Mesendoderm (in vitro differentiated cells): ENCODE measurements around the gene MFAP3L.

Source experiments
- DNase-seq: peaks from one replicate; pipeline ENCODE4 v3.0.0; 2013
- H2AK5ac ChIP-seq: 2 replicates; pipeline ENCODE4 v1.6.1; 2013; ENCODE audit warnings: low read length, inconsistent platforms
- H2BK120ac ChIP-seq: 2 replicates; pipeline ENCODE4 v1.6.1; 2013; ENCODE audit warnings: low read depth, mild to moderate bottlenecking, low read length, moderate library complexity, mixed read lengths
- H2BK15ac ChIP-seq: replicated peaks from 2 replicates; pipeline ENCODE4 v1.6.1; 2013; ENCODE audit warnings: low read depth, mild to moderate bottlenecking, moderate library complexity
- H2BK5ac ChIP-seq: 2 replicates; pipeline ENCODE4 v1.6.1; 2013; ENCODE audit warnings: low read length, inconsistent platforms
- H3K18ac ChIP-seq: 2 replicates; pipeline ENCODE4 v1.6.1; 2013; ENCODE audit warnings: mild to moderate bottlenecking, low read length, mixed read lengths
- H3K23ac ChIP-seq: one replicate; pipeline ENCODE4 v1.6.1; 2013; ENCODE audit warnings: low read length
- H3K27ac ChIP-seq: 2 replicates; pipeline ENCODE4 v1.5.1; 2013; ENCODE audit warnings: low read depth, mild to moderate bottlenecking, inconsistent platforms, low read length, moderate library complexity
- H3K27me3 ChIP-seq: 2 replicates; pipeline ENCODE4 v1.6.1; 2013; ENCODE audit warnings: low read length, control low read depth, mild to moderate bottlenecking, inconsistent platforms; ENCODE audit not compliant: insufficient read depth, poor library complexity
- H3K36me3 ChIP-seq: 2 replicates; pipeline ENCODE4 v1.6.1; 2013; ENCODE audit warnings: low read length, inconsistent platforms; ENCODE audit not compliant: control insufficient read depth, insufficient read depth
- H3K4ac ChIP-seq: one replicate; pipeline ENCODE4 v1.6.1; 2013; ENCODE audit warnings: low read depth, mild to moderate bottlenecking, low read length, moderate library complexity
- H3K4me1 ChIP-seq: 2 replicates; pipeline ENCODE4 v1.6.1; 2013; ENCODE audit warnings: low read depth, low read length, inconsistent platforms; ENCODE audit not compliant: control insufficient read depth
- H3K4me2 ChIP-seq: 2 replicates; pipeline ENCODE4 v1.6.1; 2013; ENCODE audit warnings: low read length
- H3K4me3 ChIP-seq: 2 replicates; pipeline ENCODE4 v1.5.1; 2013; ENCODE audit warnings: mild to moderate bottlenecking, low read length
- H3K56ac ChIP-seq: one replicate; pipeline ENCODE4 v1.6.1; 2013; ENCODE audit warnings: low read length
- H3K79me1 ChIP-seq: 2 replicates; pipeline ENCODE4 v1.6.1; 2013; ENCODE audit warnings: low read length, inconsistent platforms
- H3K79me2 ChIP-seq: 2 replicates; pipeline ENCODE4 v1.6.1; 2013; ENCODE audit warnings: mild to moderate bottlenecking, low read length; ENCODE audit not compliant: control insufficient read depth, insufficient read depth
- H3K9ac ChIP-seq: 2 replicates; pipeline ENCODE4 v1.6.1; 2013; ENCODE audit warnings: low read length, inconsistent platforms
- H4K5ac ChIP-seq: one replicate; pipeline ENCODE4 v1.6.1; 2013; ENCODE audit warnings: low read length
- H4K8ac ChIP-seq: one replicate; pipeline ENCODE4 v1.6.1; 2013; ENCODE audit warnings: low read depth, mild to moderate bottlenecking, control low read depth, low read length, moderate library complexity
- WGBS: extraction: QIAGEN DNeasy Blood & Tissue Kit; methylation state at CpG from one replicate; pipeline ENCODE4 v1.1.7; 2013; ENCODE audit warnings: low lambda C conversion rate, missing lambda C conversion rate; ENCODE audit not compliant: insufficient coverage; ENCODE audit errors: extremely low coverage; 5-methylcytosine and 5-hydroxymethylcytosine counted together

The MFAP3L gene

GRCh38 chr4:170003071-170004070, 22.8 kb downstream of the MFAP3L start:
- Histone ChIP-seq H2BK5ac (no peak overlapping the region), H3K79me2 (no peaks in the 10 kb centered on the region), H2BK120ac (no peak overlapping the region), H3K36me3 (no peaks in the 10 kb centered on the region), H3K4me3 (no peak overlapping the region), H3K4me2 (no peak overlapping the region), H3K79me1 (peaks cover 2% of the 10 kb centered on the region), H4K5ac (no peak overlapping the region), H4K8ac (no peak overlapping the region), H3K18ac (no peak overlapping the region), H3K4me1 (peaks cover 4% of the 10 kb centered on the region), H3K56ac (no peak overlapping the region), H2BK15ac (peak overlapping the region; percentile 67), H3K23ac (no peak overlapping the region), H3K27ac (no peak overlapping the region), H3K4ac (peak overlapping the region; percentile 36), H3K27me3 (no peaks in the 10 kb centered on the region), H2AK5ac (no peak overlapping the region), H3K9ac (no peak overlapping the region)
- peak; percentile 45 for DNase-seq
- WGBS = no CpG with 5 or more reads among the region's 12 CpGs

- Histone ChIP-seq H3K79me2 (no peaks in the 10 kb centered on the region), H4K8ac (no peak overlapping the region), H2BK15ac (no peak overlapping the region), H3K4me1 (peaks cover 4% of the 10 kb centered on the region), H3K36me3 (no peaks in the 10 kb centered on the region), H3K56ac (no peak overlapping the region), H4K5ac (no peak overlapping the region), H3K4ac (no peak overlapping the region), H3K23ac (no peak overlapping the region), H3K18ac (no peak overlapping the region), H2BK120ac (no peak overlapping the region), H2AK5ac (no peak overlapping the region), H3K9ac (peak overlapping the region; percentile 15), H3K27me3 (no peaks in the 10 kb centered on the region), H3K4me2 (no peak overlapping the region), H3K27ac (no peak overlapping the region), H3K79me1 (no peaks in the 10 kb centered on the region), H3K4me3 (no peak overlapping the region), H2BK5ac (no peak overlapping the region)
- no CpG with 5 or more reads among the region's 5 CpGs for WGBS
- DNase-seq = peak; percentile 79
Observed at GRCh38 chr4:170001745-170002267, 24.4 kb downstream of the MFAP3L start.

GRCh38 chr4:170001011-170001744, 25.0 kb downstream of the MFAP3L start:
- no peak overlapping the region for H3K18ac ChIP-seq
- H3K9ac ChIP-seq = no peak overlapping the region
- no peak overlapping the region for H2BK120ac ChIP-seq
- no peaks in the 10 kb centered on the region for H3K36me3 ChIP-seq
- no peak overlapping the region for H2BK15ac ChIP-seq
- no peak overlapping the region for H4K8ac ChIP-seq
- no peaks in the 10 kb centered on the region for H3K79me2 ChIP-seq
- H2BK5ac ChIP-seq = no peak overlapping the region
- H4K5ac ChIP-seq = no peak overlapping the region
- H3K4ac ChIP-seq = no peak overlapping the region
- DNase-seq = peak; percentile 57
- H3K79me1 ChIP-seq = no peaks in the 10 kb centered on the region
- peaks cover 6% of the 10 kb centered on the region for H3K4me1 ChIP-seq
- H3K23ac ChIP-seq = no peak overlapping the region
- H3K4me3 ChIP-seq = no peak overlapping the region
- no peak overlapping the region for H2AK5ac ChIP-seq
- H3K27me3 ChIP-seq = no peaks in the 10 kb centered on the region
- H3K4me2 ChIP-seq = no peak overlapping the region
- no CpG with 5 or more reads among the region's 3 CpGs for WGBS
- H3K56ac ChIP-seq = no peak overlapping the region
- no peak overlapping the region for H3K27ac ChIP-seq

- no CpG with 5 or more reads among the region's 2 CpGs for WGBS
- Histone ChIP-seq H3K23ac (no peak overlapping the region), H4K5ac (no peak overlapping the region), H2BK120ac (no peak overlapping the region), H3K79me2 (no peaks in the 10 kb centered on the region), H2AK5ac (no peak overlapping the region), H4K8ac (no peak overlapping the region), H3K4me1 (peaks cover 6% of the 10 kb centered on the region), H3K56ac (no peak overlapping the region), H2BK5ac (no peak overlapping the region), H3K9ac (no peak overlapping the region), H3K79me1 (no peaks in the 10 kb centered on the region), H3K27me3 (no peaks in the 10 kb centered on the region), H3K18ac (no peak overlapping the region), H2BK15ac (no peak overlapping the region), H3K4me3 (no peak overlapping the region), H3K27ac (no peak overlapping the region), H3K36me3 (no peaks in the 10 kb centered on the region), H3K4me2 (no peak overlapping the region), H3K4ac (no peak overlapping the region)
- DNase-seq = no peak
Observed at GRCh38 chr4:169999923-170000322, 26.3 kb downstream of the MFAP3L start.

GRCh38 chr4:169998981-169999380, 27.2 kb downstream of the MFAP3L start:
- Histone ChIP-seq H3K4me3 (no peak overlapping the region), H2BK15ac (no peak overlapping the region), H3K18ac (no peak overlapping the region), H3K36me3 (no peaks in the 10 kb centered on the region), H3K56ac (no peak overlapping the region), H3K9ac (no peak overlapping the region), H3K4me1 (peaks cover 6% of the 10 kb centered on the region), H3K4ac (no peak overlapping the region), H2AK5ac (no peak overlapping the region), H4K8ac (no peak overlapping the region), H3K27ac (no peak overlapping the region), H3K27me3 (no peaks in the 10 kb centered on the region), H4K5ac (no peak overlapping the region), H2BK5ac (no peak overlapping the region), H3K4me2 (no peak overlapping the region), H3K23ac (no peak overlapping the region), H3K79me2 (no peaks in the 10 kb centered on the region), H2BK120ac (no peak overlapping the region), H3K79me1 (no peaks in the 10 kb centered on the region)
- WGBS = no CpG with 5 or more reads among the region's 1 CpG
- DNase-seq = no peak
